ENCODE data around the gene OTOS.

Gene OTOS

GRCh38 chr2:240136013-240136670 lies 4.3 kb downstream of the OTOS start, which contains the start of gene COPS9:
Gene COPS9 (minus strand): TSS chr2:240136305. CDS start chr2:240136284, 21 bp downstream.
- peak; percentile 72 for DNase-seq (ENCODE audit: low read depth)

DNA sequence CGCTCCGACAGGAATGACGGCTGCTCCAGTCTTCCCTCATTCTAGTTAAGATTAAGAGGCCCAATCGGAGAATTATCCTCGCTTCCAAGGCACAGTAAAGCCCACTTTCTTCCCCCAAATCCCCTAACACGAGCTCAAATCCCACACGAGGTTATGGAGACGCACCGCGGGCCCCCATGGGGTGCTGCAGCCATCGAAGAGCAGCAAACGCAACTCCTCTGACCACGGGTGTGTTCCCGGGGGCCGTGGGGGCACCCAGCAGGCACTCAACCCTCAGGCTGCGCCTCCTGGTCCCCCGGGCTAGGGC lies 4.8 kb downstream of the OTOS start:
- no peak for DNase-seq (ENCODE audit: low read depth)

GRCh38 chr2:240134956-240135520 lies 5.4 kb downstream of the OTOS start:
- DNase-seq (ENCODE audit: low read depth): no peak

DNA sequence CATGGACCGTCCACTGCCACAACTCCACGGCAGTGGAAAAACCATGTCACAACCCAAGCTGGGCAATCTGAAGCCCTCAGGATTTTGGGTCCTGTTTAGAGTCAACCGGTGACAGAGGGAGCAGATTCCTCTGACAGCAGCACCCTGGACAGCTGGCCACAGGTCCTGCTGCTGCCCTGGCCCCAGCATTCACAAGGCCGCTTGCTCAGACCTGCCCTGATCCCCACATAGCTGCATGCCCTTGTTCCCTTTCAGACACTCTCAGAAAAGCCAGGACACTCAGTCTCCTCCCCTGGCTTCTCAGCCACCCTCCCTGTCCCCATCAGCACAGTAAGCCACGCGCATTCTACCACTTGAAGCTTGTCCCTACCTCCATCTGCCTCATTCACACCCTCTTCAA lies 6.0 kb downstream of the OTOS start:
- DNase-seq (ENCODE audit: low read depth): no peak

GRCh38 chr2:240133401-240133800 lies 7.1 kb downstream of the OTOS start:
- DNase-seq (ENCODE audit: low read depth): no peak

- DNase-seq (ENCODE audit: low read depth): no peak
Observed at GRCh38 chr2:240132651-240132980, 7.8 kb downstream of the OTOS start.

DNA sequence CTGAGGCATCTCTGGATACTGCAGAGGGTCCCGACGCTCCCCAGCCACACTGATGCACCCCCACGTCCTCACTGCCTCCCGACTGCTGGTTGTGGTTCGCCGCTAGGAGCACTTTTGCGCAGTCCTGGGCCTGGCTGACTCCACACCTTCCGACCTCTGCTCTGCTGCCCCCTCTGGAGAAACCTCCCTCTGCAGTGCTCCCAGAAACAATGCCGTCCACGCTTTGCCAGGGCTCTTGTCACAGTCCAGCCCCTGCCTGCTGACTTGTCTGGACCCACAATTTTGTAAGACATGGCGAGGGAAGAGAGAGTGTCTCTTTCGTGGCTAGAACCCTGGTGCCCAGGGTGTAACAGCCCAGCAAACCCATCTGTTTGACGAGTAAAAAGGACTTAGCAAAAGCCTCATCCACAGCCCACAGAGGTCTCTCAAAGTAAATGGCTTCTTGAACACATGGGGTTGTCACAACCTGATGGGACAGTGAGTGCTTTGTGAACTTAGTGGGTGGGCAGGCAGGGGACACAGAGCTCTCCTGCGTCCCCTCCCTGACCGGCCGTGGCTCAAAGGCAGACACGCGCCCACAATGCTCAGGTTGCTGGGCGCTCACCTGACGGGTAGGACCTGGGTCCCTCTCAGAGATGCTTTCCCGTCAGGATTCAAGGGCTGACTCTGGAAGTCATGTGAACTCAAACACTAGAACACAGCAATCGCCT lies 8.4 kb downstream of the OTOS start:
- DNase-seq (ENCODE audit: low read depth): no peak

- no peak for DNase-seq (ENCODE audit: low read depth)
Observed at GRCh38 chr2:240131296-240131695, 9.2 kb downstream of the OTOS start.

DNA sequence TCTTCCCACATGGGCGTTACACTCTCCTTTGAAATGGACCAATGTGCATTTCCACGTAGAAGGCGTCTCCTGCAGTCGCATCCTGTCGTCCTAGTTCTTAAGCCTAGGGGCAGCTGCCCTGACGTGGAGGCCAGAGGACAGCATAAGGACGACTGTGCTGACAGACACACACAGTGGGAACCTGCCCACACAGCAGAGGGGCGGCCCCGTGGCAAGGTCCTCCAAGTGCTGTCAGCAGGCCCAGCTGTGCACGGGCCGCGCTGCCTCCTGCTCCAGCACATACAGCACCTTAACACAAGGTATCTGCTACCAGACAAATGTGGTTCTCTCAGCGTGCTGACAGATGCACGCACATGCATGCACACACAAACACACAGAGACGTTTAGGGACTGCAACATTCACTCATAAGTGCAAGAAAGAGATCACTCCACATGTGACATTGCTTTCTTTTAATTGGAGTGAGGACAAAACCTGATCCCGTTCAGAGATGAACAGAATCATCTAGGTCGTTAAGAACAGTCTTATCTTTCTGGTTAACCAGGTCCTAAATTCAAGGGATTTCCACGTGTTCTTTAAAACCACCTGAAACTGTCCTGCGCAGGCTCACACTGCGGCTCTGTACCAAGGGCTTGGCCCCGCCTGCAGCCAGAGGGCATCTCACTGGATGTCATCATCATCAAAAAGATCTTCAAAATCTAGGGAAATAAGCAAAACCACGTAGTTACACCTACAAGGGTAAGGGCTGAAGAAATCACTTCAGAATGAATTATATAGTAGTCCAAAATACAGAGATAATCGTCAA lies 9.9 kb downstream of the OTOS start:
- no peak for DNase-seq (ENCODE audit: low read depth)

DNA sequence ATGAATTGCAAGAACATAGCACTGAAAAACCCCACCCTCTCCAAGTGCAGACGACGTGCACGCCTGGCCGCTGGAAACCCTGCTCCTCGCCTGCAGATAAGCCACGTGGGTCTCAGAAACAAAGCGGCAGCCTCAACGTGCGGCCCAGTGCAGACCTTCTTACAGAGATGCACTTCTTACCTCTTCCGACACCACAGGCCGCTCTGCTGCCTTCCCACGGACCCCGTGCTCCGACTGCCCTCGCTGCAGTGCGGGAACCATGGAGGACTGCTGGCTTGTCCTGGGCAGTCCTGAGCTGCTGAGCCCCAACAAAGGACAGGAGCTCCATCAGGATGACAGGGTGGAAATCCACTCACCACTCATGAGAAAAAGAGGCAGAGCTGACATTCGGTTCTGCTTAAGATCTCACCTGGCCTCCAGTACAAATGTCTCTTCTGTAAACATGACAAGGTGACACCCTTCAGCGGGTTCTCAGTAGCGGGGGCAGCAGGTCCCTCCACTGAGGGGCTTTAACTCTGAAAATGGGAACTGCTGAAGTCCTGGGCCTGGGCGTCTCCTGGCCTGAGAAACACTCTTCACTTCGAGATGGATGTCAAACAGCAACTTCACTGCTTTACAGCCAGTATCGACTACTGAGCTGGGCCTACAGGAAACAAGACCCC lies 10.6 kb downstream of the OTOS start:
- DNase-seq (ENCODE audit: low read depth): no peak

GRCh38 chr2:240129311-240129710 lies 11.1 kb downstream of the OTOS start:
- DNase-seq (ENCODE audit: low read depth): no peak

DNA sequence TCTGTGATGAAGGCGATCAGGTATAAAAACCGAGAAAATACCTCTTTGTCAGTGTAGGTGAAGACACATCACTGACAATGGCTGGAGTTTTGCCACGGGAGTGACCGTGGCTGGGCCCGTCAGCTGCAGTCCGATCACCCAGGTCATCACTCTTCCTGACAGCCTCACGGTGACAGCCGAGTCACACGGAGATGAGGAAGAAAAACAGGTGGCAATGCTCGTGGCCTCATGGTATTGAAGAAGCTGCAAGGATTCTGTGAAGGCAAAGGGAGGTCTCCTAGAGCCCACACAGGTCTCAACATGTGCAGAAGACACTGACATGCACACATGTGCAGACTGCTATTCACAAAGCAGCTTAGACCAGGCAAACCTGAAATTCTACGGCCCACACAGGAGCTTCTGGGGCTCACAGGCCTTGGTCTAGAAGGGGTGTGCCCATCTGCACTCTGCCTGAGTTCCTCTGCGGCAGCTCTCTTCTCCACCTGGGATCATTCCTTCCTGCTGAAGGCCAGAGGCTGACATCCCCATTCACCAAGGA lies 11.8 kb downstream of the OTOS start:
- DNase-seq (ENCODE audit: low read depth): no peak

DNA sequence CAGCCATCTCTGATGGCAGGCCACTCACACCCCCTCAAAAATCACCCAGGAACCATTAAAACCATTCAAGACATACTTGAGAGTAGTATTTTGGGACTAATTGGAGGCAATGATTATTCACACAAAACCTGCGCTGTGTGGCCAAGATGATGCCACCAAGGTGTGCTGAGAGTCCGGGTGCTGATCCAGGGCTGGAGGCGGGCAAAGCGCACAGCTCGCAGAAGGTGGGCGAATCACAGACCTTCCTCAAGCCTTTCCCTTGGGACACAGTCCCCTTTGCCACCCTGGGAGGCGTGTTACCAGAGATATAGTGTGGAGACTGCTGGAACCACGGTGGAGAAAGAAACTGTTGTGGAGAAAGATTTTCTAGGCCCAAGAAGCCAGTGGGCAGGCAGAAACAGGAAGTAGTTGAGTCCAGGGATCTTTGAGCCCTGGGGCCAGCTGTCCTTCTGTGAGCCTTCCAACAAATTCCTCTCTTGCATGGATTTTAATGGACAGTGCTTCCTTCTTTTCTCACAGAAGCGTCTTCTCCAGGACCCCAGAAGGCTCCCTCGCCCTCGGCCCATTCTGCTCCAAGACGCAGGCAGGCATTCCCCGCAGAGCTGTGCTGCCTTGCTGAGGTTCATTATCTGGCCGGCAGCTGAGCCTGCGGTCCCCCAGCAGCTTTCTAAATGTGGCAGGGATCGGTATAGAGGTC lies 12.4 kb downstream of the OTOS start:
- no peak for DNase-seq (ENCODE audit: low read depth)

DNA sequence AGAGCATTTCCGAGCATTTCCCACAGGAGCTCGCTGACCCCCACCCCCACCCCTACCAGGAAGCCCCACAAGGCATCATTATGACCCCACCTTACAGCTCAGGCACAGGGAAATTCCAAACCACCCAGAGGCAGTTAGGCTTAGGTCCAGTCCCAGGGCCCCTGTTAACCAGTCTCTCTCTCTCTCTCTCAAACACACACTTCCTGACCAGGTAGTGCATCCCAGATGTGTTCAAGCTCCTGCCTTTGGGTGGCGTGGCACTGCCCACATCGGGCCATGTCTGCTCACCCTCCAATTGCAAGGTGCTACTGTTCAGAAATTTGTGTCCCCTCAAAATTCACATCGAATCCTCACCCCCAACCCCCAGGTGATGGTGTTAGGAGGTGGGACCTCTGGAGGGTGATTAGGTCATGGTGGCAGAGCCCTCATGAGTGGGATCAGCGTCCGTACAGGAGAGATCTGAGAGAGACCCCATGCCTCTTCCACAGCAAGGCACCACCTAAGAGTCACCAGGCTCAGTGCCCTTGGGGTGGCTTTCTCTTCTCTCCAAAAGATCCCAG lies 13.2 kb downstream of the OTOS start:
- DNase-seq (ENCODE audit: low read depth): no peak

- no peak for DNase-seq (ENCODE audit: low read depth)
Observed at GRCh38 chr2:240126731-240127130, 13.7 kb downstream of the OTOS start.

DNA sequence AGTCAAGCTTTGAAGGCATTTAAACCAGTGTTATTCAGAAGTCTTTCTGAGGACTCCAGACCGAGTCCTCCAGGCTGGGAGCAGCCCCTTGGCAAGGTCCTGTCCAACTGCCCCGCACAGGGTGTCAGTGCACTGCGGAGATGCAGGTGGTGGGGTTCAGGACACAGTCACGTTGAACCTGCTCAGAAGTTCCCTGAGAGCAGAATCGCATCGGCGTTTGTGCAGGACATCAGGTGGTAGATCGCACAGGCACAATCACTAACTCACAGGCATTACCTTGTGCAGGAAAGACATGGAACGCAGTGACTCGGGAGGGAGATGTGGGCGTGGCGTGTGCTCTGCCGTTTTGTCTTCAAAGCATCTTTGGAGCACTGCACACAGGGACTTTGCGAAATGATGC lies 14.7 kb downstream of the OTOS start:
- DNase-seq (ENCODE audit: low read depth): no peak

DNA sequence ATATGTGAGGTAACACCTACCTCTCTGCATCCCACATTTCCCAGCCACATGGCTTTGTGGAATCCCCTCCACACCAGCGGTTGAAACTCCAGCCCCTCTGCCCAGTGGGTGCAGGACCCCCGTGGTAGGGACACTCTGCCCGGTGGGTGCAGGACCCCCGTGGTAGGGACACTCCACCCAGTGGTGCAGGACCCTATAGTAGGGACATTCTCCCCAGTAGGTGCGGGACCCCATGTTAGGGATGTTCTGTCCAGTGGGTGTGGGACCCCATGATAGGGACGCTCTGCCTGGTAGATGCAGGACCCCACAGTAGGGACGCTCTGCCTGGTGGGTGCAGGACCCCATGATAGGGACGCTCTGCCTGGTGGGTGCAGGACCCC lies 15.8 kb downstream of the OTOS start:
- DNase-seq (ENCODE audit: low read depth): no peak

GRCh38 chr2:240123821-240124650 lies 16.4 kb downstream of the OTOS start:
- DNase-seq (ENCODE audit: low read depth): no peak

GRCh38 chr2:240121675-240122074 lies 18.8 kb downstream of the OTOS start:
- no peak for DNase-seq (ENCODE audit: low read depth)

DNA sequence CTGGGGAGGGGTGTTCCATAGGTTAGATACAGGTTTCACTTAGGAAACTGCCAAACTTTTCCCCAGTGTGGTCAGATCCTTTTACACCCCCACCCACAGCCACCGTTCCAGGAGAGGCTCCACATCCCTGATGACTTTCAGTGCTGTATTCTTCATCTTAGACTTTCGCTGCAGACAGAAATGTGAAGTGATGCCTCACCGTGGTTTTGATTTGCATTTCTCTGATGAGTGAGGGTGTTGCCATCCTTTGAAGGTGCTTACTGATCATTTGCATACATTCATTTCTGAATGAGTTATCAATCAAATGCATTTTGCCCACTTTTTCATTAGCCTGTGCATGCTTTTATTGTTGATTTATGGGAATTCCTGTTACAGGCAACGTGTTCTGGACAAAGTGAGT lies 19.3 kb downstream of the OTOS start:
- DNase-seq (ENCODE audit: low read depth): no peak

All from stimulated activated CD8-positive, alpha-beta memory T cell treated with anti-CD3 and anti-CD28 coated beads, Interleukin-15, amount 100 ng/mL, for 24 hours (primary cell).